NCI-H1436 (cell line): ENCODE results near the gene TAF1.
"Not testable (repeated sequence)": the region's sequence is repeated elsewhere in the genome, so short reads cannot be mapped to it uniquely, and the experiment has no call there.

Source experiments
- DNase-seq: peaks from one replicate; lab custom pipeline; 2025; lab: John Stamatoyannopoulos, UW

TAF1 gene, protein sequence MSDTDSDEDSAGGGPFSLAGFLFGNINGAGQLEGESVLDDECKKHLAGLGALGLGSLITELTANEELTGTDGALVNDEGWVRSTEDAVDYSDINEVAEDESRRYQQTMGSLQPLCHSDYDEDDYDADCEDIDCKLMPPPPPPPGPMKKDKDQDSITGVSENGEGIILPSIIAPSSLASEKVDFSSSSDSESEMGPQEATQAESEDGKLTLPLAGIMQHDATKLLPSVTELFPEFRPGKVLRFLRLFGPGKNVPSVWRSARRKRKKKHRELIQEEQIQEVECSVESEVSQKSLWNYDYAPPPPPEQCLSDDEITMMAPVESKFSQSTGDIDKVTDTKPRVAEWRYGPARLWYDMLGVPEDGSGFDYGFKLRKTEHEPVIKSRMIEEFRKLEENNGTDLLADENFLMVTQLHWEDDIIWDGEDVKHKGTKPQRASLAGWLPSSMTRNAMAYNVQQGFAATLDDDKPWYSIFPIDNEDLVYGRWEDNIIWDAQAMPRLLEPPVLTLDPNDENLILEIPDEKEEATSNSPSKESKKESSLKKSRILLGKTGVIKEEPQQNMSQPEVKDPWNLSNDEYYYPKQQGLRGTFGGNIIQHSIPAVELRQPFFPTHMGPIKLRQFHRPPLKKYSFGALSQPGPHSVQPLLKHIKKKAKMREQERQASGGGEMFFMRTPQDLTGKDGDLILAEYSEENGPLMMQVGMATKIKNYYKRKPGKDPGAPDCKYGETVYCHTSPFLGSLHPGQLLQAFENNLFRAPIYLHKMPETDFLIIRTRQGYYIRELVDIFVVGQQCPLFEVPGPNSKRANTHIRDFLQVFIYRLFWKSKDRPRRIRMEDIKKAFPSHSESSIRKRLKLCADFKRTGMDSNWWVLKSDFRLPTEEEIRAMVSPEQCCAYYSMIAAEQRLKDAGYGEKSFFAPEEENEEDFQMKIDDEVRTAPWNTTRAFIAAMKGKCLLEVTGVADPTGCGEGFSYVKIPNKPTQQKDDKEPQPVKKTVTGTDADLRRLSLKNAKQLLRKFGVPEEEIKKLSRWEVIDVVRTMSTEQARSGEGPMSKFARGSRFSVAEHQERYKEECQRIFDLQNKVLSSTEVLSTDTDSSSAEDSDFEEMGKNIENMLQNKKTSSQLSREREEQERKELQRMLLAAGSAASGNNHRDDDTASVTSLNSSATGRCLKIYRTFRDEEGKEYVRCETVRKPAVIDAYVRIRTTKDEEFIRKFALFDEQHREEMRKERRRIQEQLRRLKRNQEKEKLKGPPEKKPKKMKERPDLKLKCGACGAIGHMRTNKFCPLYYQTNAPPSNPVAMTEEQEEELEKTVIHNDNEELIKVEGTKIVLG (N-terminal part only)

DNA sequence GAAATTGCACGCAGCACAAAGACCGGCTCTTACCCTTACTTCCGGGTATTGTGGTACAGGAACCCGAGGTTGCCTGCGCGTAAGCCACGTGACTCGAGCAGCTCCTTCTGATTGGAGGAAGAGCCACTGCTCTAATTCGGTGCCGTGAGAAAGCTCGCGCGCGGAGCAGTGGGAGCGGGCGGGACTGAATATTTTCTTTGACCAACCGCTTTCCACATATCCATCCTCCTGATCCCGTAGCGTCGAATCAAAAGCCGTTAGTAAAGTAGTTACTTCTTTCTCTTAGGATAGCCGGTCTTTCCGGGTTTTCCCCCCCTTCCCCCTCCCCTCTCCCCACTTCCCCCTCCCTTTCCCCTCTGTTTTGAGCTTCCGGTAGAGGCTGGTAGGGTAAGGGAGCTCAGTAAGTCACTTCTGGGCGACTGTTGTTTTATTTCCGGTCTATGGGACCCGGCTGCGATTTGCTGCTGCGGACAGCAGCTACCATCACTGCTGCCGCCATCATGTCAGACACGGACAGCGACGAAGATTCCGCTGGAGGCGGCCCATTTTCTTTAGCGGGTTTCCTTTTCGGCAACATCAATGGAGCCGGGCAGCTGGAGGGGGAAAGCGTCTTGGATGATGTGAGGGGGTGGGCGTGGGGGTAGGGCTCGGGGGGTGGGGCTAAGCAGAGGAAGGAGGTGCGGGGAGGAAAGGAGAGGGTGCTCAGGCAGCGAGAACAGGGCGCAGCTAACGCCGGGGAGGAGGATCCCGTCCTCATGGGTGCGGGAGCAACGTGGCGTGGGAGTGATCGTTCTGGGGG, at the start of gene TAF1:
TAF1 (plus strand) TSS at position 483 of the 799 bp plus-strand sequence; CDS start at position 501, 18 bp downstream.
- DNase-seq, result peak; percentile 98

DNA sequence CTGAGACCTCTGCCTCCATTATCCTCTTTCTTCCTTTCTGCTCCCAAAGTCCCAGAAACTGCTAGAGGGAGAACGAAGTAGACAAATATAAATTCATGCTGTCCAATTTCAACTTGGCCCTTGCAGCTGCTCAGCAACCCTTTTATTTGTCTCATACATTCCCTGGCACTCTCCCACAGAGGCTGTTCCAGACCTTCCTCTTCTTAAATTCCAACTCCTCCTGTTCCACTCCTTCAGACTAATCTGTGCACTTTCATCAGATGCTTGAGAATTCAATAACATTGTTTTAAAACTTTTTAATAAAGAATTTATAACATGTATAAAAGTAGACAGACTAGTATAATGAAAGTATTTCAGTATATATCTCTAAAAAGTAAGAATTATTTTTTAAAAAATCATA, 49.2 kb upstream of the TAF1 start:
- not testable (repeated sequence) for DNase-seq

DNA sequence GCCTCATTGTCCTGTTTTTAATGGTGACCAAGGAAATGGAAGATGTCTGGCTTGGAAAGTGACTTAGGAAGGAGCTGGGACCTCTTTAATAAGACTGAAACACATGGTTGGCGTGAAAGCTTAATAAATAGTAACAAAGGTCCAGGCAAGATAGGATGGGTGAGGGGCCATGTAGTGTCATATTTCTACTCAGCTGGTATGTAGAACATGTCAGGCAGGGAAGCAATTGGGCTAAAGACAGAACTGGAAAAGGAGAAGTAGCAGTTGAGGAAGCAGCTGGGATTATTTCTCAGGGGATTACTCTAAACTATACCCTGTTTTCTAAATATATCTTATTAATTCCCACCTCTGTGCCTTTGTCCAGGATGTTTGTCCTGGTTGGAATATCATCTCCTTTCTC, 46.0 kb upstream of the TAF1 start:
- no peak for DNase-seq

DNA sequence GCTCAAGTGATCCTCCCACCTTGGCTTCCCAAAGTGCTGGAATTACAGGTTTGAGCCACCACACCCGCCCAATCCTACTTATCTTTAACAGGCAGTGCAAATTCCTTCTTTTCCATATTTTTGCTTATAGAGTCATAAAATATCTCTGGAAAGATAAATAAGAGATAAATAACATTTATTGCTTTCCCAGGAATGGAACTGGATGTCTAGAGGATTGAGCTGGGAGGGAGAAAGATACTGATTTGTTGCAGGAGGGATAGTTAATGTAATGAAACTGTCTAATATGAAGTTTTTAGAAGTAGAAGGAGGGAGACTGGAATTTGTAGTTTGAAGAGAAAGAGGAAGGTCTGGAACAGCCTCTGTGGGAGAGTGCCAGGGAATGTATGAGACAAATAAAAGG, 44.4 kb upstream of the TAF1 start:
- no peak for DNase-seq

DNA sequence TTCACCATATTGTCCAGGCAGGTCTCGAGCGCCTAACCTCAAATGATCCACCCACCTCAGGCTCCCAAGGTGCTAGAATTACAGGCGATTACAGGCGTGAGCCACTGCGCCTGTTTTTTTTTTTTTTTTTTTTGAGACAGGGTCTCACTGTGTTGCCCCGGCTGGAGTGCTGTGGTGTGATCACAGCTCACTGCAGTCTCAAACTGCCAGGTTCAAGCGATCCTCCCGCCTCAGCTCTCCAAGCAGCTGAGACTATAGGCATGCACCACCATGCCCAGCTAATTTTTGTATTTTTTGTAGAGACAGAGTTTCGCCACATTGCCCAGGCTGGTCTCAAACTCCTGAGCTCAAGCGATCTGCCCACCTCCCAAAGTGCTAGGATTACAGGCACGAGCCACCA, 41.7 kb upstream of the TAF1 start:
- not testable (repeated sequence) for DNase-seq

DNA sequence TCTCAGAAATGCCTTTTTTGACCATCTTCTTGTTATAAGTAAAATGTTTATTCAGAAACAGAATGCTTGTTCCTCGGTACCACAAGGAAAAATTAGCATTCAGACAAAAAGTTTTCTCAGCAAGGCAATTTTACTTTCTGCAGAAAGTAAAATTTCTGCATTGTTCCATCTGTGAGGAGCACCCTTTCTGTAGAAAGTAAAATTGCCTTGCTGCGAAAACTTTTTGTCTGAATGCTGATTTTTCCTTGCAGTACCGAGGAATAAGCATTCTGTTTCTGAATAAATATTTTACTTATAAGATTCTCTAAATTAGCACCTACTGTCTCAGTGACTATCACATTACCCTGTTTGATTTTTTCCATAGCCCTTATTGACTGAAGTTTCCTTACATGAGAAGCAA, 39.8 kb upstream of the TAF1 start:
- no peak for DNase-seq

DNA sequence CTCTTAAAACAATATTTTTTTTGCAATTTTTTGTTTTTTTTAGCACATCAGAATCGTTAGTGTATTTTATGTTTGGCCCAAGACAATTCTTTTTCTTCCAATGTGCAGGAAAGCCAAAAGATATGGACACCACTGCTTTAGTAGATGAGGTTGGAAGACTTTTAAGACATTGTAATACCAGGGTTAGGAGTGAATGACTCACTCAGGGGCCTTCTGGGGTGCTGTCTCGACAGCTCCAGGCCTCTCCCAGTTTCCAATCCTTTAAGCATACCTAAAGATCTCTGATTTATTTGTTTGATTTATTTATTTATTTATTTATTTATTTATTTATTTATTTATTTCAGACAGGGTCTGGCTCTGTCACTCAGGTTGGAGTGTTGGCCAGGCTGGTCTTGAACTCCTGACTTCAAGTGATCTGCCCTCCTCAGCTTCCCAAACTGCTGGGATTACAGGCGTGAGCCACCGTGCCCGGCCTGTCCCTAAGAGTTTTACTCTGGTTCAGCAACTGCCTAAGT, 16.9 kb upstream of the TAF1 start:
- DNase-seq, result not testable (repeated sequence)

DNA sequence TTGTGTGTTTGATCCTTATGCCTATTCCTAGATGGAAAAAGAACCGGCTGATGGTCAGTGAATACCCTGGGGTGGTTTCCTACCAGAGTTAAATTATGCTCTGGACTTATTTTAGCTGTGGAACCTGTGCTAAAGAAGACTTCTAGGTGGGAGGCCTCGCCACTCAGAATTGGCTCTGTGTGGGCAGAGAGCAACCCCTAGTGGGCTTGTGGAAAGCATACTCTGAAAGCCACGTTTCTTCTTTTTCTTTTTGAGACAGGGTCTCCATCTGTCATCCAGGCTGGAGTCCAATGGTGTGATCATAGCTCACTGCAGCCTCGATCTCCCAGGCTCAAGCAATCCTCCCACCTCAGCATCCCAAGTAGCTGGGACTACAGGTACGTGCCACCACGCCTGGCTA, 16.3 kb upstream of the TAF1 start:
- DNase-seq, result not testable (repeated sequence)

DNA sequence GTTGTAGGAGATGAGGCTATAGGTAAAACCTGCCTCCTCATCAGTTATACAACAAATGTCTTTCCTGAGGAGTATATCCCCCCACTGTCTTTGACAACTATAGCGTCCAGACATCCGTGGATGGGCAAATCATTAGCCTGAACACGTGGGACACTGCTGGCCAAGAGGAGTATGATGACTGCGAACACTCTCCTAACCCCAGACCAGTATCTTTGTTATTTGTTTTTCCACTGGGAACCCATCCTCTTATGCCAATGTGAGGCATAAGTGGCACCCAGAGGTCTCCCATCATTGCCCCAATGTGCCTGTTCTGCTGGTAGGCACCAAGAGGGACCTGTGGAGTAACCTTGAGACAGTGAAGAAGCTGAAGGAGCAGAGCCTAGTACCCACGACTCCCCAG, 13.7 kb upstream of the TAF1 start:
- not testable (repeated sequence) for DNase-seq

DNA sequence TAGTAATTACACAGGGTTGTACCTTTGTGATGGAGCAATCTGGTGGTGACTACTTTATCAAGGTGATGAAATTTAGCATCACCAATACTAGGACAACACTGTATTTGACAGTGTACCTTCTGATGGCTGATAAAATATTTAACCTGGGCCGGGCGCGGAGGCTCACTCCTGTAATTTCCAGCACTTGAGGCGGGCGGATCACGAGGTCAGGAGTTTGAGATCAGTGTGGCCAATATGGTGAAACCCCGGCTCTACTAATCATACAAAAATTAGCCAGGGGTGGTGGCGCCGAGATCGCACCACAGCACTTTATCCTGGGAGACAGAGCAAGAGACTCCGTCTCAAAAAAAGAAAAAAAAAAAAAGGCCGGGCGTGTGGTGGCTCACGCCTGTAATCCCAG, 1.9 kb upstream of the TAF1 start:
- no peak for DNase-seq

DNA sequence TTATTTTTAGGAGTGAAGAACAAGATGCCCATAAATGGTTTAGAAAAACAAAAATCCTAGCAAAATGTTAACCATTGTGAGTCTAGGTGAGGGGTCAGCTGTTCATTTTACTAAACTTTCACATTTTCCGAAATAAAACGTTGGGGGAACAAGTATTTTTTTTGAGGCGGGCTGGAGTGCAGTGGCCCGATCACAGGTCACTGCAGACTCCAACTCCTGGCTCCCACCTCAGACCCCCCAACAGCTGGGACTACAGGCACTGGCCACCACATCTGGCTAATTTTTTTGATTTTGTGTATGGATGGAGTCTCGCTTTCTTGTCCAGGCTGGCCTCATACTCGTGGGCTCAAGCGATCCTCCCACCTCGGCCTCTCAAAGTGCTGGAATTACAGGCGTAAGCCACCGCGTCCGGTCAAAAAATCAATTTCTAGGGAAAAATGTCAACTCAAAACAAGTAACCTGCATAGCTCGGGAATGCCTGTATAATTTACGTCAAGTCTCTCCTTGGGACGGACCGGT, 742 bp upstream of the TAF1 start:
- no peak for DNase-seq

DNA sequence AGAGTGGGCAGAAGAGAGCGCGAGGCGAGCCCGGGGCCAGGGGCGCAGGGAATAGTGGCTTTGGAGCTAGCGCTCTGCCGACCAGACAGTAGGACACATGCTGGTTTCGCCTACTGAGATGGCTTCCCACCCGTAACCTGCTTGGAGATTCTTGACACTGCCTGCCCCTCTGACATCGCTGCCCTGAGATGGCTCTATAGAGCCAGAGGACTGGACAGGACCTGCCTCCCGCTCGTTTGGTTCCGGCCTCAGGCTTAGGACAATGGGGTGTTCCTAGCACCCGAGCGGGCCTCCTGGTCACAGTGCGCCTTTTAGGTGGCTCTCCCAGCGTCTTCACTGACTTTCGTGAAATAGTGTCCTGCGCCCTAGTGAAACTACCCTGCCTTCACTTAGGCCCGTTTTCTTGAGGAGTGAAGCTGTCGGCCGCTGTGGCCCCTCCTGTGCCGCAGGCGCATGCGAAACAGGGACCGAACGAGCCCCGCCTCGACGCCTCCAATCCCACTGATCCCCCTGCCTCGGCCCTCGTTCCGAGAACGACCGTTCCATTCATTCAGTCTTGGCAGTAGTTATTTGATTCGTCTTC, 608 bp downstream of the TAF1 start:
- peak; percentile 1 for DNase-seq

DNA sequence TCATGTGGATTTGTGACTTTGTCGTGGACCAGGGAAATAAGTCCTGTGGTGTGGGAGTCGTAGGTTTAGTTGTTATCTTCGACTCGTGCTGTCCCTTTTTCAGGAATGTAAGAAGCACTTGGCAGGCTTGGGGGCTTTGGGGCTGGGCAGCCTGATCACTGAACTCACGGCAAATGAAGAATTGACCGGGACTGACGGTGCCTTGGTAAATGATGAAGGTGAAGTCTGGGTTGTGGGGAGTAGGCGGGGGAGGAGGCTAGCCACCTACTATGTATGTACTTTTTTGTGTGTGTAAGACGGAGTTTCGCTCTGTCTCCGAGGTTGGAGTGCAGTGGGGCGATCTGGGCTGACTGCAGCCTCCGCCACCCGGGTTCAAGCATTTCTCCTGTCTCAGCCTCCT, 1.2 kb downstream of the TAF1 start:
- no peak for DNase-seq

DNA sequence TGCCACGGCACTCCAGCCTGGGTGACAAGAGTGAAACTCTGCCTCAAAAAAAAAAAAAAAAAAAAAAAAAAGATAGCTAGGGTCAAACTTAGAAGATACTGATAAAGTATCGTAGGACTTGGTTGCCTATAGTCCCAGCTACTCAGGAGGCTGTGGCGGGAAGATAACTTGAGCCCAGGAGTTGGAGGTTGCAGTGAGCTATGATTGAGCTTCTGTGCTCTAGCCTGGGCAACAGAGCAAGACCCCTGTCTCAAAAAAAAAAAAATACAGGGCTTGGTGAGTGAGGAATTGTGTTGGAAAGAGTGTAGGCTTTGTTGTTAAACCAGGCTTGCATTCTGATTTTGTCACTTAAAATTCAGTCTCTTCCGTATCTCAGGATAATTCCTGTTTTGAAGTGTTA, 6.2 kb downstream of the TAF1 start:
- DNase-seq, result no peak

DNA sequence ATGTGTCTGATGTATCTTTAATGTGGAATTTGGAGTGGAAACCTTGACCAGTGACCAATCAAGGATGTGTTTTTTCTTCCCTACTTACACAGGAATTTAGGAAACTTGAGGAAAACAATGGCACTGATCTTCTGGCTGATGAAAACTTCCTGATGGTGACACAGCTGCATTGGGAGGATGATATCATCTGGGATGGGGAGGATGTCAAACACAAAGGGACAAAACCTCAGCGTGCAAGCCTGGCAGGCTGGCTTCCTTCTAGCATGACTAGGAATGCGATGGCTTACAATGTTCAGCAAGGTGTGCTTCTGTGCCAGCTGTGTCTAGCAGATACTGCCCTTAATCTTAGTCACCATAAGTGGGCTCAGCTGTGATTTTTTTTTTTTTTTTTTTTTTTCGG, 12.6 kb downstream of the TAF1 start:
- DNase-seq, result no peak

DNA sequence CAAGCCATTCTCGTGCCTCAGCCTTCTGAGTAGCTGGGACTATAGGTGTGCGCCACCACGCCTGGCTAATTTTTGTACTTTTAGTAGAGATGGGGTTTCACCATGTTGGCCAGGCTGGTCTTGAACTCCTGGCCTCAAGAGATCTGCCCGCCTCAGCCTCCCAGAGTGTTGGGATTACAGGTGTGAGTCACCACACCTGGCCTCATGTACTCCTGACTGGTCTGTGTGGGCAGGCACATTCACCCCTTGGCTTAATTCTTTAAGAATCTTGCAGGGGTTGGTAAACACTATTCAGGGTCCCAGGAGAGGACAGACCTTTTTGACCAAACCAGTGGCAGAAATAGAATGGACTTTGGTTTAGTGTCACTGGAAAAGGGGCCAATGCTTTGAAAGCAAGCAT, 25.6 kb downstream of the TAF1 start:
- not testable (repeated sequence) for DNase-seq

DNA sequence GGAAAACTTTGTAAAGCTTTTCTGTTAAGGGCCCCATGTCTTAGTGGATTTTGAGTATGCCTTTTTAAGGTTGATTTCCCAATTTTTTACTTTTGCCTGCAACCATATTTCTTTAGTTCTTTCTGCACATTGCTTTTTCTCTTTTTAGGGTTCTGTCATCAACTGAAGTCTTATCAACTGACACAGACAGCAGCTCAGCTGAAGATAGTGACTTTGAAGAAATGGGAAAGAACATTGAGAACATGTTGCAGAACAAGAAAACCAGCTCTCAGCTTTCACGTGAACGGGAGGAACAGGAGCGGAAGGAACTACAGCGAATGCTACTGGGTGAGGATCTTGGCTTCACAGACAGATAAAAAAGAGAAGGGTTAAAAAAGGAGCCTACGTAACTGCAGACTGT, 27.8 kb downstream of the TAF1 start:
- DNase-seq, result no peak

DNA sequence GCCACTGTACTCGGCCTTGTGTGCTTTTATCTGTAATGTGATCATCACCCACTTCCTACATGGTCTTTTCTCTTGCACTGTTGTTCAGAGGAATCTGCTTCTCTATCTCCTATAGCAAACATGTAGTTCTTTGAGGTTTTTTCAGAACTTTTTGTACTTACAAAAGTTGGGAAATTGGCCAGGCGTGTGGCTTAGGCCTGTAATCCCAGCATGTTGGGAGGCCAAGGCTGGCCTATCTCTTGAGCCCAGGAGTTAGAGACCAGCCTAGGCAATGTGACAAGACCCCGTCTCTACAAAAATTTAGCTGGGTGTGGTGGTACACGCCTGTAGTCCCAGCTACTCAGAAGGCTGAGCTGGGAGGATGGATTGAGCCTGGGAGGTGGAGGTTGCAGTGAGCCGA, 30.4 kb downstream of the TAF1 start:
- no peak for DNase-seq

DNA sequence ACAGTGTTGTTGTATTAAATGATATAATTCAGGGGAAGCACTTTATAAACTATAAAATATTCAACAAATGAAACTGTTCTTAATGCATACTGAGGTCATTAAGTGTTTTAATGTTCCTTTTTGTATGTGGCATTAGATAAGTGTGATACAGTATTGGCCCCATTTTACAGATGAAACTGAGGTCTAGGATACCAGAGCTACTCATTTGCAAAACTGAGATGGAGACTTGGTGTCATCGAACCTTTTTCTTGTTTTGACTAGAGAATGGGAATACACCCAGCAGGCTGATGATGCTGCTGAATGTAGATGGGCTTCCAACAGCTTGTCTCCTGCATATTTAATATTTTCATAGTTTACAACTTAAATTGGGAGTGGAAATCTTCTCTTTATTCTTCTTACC, 34.6 kb downstream of the TAF1 start:
- DNase-seq, result no peak

DNA sequence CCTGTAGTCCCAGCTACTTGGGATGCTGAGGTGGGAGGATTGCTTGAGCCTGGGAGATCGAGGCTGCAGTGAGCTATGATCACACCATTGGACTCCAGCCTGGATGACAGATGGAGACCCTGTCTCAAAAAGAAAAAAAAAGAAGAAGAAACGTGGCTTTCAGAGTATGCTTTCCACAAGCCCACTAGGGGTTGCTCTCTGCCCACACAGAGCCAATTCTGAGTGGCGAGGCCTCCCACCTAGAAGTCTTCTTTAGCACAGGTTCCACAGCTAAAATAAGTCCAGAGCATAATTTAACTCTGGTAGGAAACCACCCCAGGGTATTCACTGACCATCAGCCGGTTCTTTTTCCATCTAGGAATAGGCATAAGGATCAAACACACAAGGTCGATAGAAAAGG, 50.1 kb downstream of the TAF1 start:
- not testable (repeated sequence) for DNase-seq

DNA sequence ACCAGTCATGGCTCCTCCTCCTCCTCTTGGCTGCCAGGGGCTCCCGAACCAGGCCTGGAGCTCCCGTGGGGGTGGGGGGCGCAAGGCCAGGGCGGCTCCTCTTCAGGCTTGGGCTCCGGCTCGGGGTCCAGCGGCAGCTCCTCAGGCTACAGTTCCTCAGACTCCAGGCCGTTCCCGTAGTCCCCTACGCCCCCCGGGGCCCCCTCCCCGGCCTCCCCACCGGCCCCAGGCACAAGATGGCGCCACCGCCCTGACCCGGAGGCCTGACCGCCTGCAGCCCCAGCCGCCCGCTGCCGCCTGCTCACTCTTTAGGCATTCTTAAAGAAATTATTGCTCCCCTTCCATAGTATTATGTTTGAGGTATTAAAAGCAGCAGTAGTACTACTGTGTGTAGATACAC, 54.5 kb downstream of the TAF1 start:
- DNase-seq, result no peak
